GM03348 (cell line): ENCODE measurements around the gene LAMA2.
A peak's percentile ranks its signal among the peaks of the same experiment; 100 is the strongest.

ENCODE experiments used
- DNase-seq: peaks from one replicate; pipeline ENCODE4 v3.0.0; 2012; ENCODE audit warnings: low spot score

Gene LAMA2

DNA sequence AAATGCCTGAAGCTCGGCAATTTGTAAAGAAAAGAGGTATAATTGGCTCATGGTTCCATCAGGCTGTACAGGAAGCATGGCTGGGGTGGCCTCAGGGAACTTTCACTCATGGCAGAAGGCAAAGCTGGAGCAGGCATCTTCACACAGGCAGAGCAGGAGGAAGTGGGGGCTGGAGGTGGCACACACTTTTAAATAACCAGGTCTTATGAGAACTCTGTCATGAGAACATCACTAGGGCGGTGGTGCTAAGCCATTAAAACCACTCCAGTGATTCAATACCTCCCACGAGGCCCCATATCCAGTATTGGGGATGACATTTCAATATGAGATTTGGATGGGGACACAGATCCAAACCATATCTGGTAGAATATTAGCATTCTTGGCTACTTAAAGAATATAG, 481.8 kb downstream of the LAMA2 start:
- DNase-seq, result no peak

DNA sequence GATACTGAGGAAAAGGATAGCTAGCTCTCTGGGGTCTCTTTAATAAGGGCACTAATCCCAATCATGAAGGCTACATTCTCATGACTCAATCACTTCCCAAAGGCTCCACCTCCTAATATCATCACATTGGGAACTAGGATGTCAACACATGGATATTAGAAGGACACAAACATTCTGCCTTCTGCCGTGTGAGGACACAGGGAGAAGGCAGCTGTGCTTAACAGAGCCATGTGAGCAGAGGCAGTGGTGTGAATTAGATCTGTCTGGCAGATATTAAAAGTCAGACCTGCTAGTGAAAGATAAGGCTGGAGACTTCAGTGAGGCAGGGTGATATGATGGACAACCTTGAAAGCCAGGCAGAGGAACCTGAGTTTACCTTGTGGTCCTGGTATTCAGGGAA, 485.1 kb downstream of the LAMA2 start:
- no peak for DNase-seq

DNA sequence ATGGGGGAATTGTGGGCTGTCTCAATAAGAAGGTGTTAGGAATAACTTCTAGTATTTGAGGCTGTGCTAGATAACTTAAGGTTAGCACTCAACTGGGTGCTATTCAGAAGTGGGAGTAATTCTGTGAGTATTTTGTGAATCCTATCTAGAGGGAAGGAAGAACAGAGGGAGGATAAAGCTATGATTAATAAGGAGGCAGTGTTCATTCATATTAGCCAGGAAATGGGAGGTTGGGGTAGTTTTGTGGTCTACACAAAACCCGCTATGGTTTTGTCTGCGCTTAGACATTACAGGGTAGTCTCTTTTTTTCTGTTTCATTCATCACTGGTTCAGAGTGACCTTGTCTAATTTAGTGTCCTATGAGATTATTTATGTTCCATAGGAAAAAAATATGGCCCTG, 486.0 kb downstream of the LAMA2 start:
- no peak for DNase-seq

DNA sequence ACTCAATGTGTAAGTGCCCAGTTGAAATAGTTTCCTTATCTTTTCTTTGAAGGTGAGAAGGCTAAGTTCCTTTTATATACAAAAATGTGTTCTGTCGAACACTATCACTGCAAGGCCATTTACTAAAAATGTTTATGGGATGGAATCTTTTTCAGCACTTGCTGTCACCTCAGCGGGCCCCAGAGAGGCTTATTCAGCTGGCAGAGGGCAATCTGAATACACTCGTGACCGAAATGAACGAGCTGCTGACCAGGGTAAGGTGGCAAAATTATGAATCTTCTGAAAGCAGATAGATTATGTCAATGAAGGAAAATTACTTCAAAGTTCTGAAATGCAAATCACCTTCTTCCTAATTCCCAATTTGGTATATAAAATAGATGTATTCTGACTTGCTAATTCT, 486.8 kb downstream of the LAMA2 start:
- no peak for DNase-seq

DNA sequence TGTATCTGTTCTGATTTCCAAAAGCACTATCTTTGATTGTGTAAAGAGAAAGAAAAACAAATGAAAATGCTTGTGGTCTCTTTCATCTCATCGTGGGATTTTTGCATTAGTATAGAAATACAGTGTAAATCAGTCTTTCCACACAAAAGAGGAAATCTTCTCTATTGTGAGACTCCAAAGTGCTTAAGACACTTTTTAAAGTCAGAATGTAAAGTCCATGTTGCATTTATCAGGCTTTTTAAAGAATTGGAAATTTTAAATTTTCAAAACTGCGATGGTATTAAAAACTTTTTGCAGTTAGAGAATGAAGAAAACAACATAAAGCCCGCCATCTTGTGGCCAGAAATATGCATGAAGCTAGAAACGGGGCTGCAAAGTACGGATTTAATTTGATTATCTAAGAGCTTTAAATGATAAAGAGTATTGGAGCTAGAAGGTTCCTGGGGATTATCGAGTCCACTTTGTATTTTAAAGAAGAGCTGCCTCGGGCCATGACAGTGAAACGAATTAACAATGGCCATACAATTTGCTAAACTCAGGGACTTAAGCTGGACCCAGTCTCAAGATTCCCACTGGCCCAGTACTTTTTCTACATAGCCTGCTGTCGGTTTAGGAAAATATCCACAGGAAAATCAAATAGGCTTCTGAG, 487.5 kb downstream of the LAMA2 start:
- DNase-seq, result peak; percentile 48

DNA sequence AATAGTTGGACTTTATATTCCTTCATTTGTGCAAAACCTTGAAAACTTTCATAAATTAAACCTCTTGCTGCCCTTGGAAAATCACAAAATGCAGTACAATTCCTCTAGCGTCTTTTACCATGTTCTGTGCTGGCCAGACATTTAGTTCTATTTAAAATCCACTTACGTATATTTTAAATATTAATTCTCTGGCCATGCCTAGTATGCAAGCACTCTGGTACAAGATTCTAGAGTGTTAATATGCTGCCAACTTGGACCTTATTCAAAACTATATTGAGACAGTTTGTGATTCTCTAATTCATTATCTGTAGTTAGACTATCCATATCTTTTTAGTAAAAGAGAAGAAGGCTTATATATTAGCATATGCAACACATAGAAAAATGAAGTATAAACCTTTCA, 498.9 kb downstream of the LAMA2 start:
- DNase-seq, result no peak

DNA sequence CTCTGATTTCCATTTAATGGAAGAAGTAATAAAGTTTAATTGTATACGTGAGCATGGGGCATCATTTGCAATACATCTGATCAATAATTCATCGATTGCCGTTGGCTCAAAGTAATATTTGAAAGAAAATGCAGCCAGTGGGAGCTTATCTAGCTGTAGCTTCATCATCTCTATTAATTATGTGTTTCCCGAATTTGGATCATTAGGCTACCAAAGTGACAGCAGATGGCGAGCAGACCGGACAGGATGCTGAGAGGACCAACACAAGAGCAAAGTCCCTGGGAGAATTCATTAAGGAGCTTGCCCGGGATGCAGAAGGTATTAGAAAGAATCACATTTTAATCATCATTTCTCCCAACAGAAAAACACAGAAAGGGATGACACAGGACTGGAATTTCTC, 500.0 kb downstream of the LAMA2 start:
- DNase-seq, result no peak

DNA sequence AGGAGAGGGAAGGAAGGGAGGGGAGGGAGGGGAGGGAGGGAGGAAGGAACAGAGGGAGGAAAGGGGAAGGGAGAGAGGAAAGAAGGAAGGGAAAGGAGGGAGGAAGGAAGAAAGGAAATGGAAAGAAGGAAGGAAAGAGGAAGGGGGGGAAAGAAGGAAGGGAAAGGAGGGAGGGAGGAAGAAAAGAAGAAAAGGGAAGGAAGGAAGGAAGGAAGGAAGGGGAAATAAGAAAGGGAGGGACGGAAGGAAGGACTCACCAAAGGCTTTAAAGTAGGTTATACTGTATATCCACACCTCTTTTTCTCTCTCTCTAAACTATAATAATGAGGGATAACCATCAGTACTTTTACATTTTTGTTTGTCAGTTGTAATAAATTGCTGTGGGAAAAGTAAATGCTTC, 502.2 kb downstream of the LAMA2 start:
- DNase-seq, result no peak

DNA sequence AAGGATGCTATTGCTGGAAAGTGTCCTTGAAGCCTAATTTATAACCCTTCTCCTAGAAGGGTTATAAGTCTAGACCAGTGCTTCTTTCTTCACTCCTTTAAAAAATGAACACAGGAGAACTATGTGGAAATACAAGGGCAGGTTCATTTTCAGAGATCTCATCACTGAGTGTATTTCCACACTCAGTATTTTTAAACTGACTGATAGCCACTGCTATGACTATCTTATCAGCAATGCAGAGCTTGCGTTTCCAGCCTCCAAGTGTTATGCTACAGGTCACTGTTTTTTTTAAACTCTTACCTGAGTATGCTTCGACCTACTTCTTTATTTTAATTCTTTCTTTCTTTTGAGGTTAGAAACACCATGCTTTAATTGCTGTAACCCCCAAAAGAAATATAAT, 508.0 kb downstream of the LAMA2 start:
- DNase-seq, result no peak

DNA sequence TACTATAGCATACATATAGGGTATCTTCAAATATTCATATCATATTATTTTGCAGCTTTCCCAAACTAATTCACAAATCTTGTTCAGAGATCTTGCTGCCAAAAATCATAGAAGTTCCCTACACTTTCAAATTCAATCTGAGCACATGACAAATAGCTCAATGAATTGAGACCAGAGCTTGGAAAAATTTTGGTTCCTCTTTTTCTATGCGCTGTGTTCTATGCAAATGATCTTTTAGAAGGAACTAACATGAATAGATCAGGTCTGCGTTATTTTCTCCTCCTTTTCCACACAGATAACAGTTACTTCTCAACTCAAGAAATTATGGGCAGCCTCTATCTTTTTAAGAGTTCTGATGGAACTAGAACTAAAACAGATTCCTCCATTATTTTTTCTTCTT, 510.7 kb downstream of the LAMA2 start:
- no peak for DNase-seq

DNA sequence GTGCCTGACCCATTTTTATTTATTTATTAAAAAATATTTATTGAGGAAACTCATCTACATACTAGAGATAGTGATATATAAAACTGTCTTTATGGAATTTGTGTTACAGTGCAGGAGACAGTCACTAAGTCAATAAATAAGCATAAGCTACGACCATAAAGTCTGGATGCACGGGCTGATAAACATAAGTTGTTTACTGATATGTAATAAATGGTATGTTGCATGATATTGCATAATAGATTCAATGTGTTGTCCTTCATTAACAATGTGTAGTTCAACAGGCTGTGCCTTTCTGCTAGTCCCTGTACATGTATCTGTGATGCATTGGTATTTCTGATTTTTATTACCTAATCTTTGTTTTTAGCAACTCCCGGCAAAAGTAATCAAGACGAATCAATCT, 515.8 kb downstream of the LAMA2 start:
- no peak for DNase-seq

DNA sequence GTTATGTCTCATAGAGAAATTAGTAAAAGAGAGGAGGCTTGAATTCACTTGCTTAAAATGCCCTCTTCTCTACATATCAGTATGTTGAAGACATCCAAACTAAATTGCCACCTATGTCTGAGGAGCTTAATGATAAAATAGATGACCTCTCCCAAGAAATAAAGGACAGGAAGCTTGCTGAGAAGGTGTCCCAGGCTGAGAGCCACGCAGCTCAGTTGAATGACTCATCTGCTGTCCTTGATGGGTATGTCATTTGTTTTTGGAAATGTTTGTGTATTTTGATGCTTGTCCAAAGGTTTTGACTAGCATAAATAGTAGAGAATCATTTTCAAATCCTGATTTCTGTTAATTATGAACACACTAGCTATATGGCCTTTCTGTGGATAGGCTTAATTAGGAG, 519.3 kb downstream of the LAMA2 start:
- DNase-seq, result no peak

DNA sequence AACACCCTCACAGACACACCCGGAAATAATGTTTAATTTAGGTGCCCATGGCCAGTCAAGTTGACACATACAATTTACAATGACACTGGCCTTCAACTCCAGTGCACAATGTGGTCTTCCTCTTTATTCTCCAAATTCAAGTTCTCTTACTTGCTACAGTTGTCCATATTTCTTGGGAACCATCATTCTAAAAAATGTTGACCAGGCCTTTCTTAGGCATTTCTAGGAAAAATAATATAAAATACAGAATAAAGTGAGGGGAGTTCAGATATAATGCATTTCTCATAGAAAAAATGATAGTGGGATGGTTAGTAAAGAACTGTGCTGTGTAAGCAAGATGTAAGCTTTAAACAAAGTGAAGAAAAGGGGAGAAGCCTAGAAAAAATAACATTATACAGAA, 528.2 kb downstream of the LAMA2 start:
- no peak for DNase-seq

DNA sequence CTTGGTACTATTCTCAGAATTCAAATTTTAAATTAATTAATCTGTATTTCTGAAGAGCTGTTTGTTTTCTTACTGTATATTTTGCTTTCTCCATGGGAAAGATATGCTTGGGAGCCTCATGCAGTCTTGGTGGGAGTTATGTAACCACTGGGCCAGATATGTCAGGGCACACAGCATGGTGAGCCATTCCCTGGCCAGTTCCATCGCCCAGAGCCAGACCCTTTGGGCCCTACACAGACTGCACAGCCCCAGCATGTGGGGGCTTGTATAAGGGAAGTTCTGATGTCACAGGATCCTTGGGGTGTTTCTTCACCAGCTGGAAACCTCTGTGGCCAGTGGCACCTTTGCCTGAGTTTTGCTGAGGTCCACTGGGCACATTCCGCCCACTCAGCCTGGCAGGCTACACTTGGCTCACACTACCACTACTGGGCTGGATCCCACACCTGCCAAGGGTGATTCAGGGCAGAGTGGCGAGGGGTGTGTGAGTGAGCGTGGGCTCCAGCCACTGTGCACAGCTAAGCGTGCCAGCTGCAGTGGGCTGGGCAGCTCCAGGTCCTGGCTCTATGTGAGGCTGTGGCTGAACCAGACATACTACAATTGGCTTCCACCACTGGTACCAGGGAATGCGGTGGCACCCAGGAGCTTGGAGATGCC, 533.5 kb downstream of the LAMA2 start:
- DNase-seq, result no peak

DNA sequence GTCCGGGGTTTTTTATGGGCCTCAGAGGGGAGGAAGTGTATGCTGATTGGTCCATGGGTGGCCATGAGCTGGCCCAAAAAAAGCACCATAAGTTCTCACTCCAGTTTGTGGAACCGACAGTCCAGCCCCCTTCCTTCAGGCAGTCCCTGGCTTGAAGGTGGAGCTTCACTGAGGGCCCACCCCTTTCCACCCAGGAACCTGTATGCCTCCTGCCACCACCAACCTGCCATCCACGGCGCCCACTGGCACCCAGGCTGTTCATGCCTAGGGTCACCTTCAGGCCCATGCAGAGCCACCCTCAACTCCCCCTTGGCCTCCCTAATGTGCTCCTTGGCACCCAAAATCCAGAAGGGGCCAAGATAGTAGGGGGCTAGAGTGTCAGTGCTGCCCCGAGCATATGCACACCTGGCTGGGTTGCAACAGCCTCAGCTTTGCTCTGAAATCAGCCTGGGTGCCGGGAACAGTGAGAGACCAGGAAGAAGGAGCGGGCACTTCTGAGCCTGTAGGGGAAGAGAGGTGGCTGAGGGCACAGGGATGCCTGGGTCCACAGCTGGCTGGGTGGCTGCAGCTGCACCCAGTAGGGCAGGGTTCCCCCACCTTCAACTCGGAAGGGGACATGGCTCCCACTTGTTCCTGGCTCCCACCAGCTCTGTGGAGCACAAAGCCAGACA, 534.6 kb downstream of the LAMA2 start:
- DNase-seq, result no peak

DNA sequence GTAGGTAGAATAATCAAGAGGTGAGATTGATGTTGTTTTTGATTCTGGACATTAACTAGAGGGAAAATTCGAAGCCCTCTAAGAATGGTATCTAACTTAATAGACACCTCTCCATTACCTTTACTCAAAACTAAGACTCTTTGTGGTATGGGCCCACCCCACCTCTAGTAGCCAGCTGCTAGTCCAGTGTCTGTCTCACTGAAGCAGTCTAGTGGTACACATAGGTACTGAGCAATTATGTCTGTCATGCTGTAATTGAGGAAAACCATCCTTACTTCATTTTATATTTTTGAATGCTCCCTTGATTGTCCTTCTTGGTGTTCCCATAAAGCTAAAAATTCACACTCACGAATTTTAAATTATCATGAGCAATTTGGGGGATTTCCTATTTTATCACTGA, 536.4 kb downstream of the LAMA2 start:
- DNase-seq, result no peak

DNA sequence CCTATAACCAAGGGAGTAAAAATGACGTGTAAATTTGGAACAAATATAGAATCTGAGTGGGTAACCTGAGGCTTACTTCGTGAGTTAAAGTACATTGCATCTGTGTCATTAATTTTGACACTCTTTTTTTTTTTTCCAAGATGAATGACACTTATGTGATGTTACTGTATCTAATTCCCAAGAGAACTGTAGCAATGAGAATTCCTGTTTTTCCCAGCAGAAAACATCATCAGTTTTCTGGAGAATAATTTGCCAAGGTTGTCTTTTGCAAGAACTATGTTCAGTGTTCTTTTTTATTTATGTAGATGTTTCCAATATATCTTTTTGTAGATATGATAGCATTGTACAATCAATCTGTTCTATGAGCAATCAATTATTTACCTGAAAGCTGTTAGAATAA, 543.4 kb downstream of the LAMA2 start:
- DNase-seq, result no peak

DNA sequence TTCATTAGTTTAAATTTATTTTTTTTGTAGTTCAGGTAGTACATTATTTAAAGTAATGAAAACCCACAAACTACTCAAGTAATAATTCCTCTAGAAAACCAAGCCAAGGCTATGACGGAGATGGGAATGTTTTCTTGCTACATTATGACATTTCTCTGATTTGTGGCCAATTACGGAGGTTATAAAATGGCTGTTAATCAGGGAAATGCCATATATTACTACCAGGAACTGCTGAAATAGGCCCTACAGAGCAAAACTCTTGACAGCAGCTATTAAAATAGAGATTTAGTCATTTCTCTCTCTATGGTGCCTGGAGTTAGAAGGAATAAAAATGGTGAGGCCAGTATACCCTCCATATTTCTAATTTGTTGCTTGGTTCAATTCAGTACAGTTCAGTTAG, 547.0 kb downstream of the LAMA2 start:
- no peak for DNase-seq

DNA sequence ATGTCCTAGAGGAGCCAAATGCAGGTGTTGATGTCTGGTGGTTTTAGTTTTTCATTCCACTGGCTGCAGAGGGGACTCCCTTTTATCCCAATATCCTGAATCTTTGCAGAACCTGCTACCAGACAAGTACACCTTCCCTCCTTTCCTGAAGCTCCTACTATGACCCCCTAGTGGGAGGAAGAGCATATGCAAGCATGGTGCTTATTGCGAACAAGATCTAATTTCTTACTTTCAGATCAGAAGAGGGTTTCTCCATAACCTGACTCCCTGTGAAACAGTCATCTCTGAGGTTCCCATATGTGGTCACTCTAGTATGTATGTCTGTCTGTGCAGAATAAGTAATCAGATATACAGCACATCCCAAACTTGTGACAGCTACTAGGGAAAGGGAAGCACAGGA, 549.8 kb downstream of the LAMA2 start:
- no peak for DNase-seq

DNA sequence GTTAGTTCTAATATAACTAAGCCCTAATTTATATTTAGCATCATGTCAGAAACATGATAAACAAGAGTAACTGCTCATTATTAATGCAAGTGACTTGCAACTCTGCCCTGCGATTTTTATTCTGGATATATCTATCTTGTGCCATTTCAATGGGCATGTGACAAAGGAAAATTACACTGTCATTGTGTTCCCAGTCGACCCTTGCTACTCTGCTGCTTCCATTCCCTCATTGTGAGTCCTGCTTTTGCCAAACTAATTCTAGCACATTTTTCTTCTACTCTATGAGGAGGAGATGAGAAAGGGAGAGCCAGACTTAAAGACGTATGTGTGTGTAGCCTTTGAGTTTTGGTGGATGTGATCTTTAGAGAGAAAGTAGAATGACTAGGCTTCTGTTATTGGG, 551.2 kb downstream of the LAMA2 start:
- no peak for DNase-seq

DNA sequence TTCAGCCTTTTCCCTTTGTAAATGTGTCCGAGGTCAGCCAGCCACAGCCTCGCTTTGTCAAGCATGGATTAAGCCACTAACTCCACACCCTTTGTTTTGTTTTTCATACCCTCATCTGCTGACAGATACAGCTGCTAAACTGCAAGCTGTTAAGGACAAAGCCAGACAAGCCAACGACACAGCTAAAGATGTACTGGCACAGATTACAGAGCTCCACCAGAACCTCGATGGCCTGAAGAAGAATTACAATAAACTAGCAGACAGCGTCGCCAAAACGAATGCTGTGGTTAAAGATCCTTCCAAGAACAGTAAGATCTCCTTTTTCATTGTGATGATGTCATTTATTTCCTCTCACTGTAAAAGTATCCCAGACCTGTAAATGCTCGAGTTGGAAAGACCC, 557.8 kb downstream of the LAMA2 start:
- no peak for DNase-seq

DNA sequence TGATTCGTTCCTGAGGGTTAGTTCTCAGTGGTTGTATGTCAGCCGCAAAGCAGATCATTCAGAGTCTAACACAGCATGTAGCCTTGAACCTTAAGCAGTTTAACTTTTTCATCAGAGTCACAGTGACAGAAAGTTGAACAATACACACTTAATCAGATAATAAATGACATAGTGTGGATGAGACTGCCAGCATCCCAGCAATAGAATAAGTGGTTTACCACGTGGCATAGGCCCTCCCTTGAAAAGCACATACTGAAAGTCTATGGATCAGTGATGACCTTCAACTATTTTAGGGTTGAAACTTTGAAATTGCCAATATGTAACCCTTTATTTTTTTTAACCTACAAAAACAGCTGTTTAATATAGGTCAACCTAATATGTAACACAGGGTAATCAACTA, 561.7 kb downstream of the LAMA2 start:
- no peak for DNase-seq

DNA sequence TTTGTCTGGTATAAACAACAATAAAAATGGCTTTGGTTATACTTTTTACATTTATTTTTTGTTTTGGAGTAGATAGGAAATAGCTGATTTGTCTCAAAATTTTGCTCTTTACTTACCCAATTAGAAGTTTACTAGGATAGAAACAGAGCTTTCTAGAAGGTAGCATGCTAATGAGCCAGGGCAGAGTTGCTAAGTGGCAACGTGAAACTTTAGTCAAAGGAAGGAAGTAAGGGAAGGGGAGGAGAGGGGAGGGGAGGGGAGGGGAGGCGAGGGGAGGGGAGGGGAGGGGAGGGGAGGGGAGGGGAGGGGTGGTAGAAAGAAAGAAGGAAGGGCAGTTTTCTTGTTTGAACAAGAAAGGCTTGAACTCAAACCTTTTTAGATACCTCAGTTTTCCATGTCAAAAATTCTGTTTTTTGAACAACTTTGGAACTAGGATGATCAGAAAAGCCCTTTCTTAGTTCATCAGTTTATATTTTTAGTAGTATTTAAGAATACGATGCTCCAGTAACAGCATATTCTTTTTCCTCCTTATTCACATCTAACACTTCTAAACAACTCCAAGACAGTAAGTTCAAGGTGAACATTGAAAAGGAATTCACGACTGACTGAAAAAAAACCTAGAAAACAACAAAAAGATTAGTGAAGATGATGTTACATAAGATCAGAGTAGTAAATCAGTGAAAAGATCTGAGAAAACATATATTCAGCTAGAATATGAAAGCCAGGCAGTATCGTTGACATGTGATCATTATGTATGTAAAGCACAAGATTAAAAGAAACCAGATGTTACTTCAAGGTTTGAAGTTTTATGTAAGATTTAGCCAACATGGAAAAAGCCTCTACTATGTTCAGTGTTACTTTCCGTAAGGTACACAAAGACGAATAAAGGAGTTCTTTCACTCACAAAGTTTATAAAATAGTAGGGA, 563.6 kb downstream of the LAMA2 start:
- no peak for DNase-seq
